HCT116 (cell line): ENCODE measurements around the gene PRKAG2. TPM values are rescaled to one million over a fixed set of nuclear protein-coding genes. Genes with fewer than 3 reads are reported as not detected.

Source experiments
- ATAC-seq: fragments of 200-7000 bp; cut with Tn5 transposase; 2 replicates; pipeline ENCODE4 v1.9.1; 2020; ENCODE audit warnings: mild to moderate bottlenecking, moderate library complexity
- BruUV-seq: library from RNA; stranded (reverse); fragments of 400-500 nt; replicated peaks from 2 replicates; lab custom pipeline; 2021; lab: Mats Ljungman, UMichigan
- CTCF ChIA-PET: fragments of 300-600 bp; sonication (Branson Sonifier 250); formaldehyde crosslinking; loops from one replicate; lab custom pipeline; 2021; ENCODE audit warnings: antibody characterized with exemption; lab: Charles Lee
- POLR2A ChIA-PET: fragments of 300-600, 350-600 bp; sonication (Branson Sonifier 250); formaldehyde crosslinking; loops from one replicate; lab custom pipeline; 2021; ENCODE audit warnings: antibody characterized with exemption; lab: Charles Lee
- RAD21 ChIA-PET, 2 experiments: fragments of 300-600 bp; sonication (Branson Sonifier 250); formaldehyde crosslinking; loops; one replicate each; lab custom pipeline; 2023; ENCODE audit warnings: low total read pairs in 2 of 2; ENCODE audit not compliant: uncharacterized antibody in 2 of 2, unreplicated experiment in 2 of 2, low non-redundant PET in 1 of 2; lab: Charles Lee
- DNase-seq: peaks from one replicate; pipeline ENCODE4 v3.0.0-alpha.2; 2010; ENCODE audit warnings: low read depth, low spot score
- H2AFZ ChIP-seq: fragments of 200-600 bp; shearing (Covaris generic), sonication (generic); 2 replicates; pipeline ENCODE4 v1.6.1; 2017; ENCODE audit warnings: low read depth, mixed run types, mixed read lengths, antibody characterized with exemption, low read length; ENCODE audit not compliant: poor library complexity, severe bottlenecking
- H3K27ac ChIP-seq: 2 replicates; pipeline ENCODE4 v1.5.1; 2012; ENCODE audit warnings: low read depth, low read length
- H3K27me3 ChIP-seq: fragments of 200-600 bp; sonication (generic); 2 replicates; pipeline ENCODE4 v1.6.1; 2016; ENCODE audit warnings: mixed run types, low read length, mixed read lengths; ENCODE audit not compliant: insufficient read depth
- H3K36me3 ChIP-seq, 2 experiments: fragments of 200-500 bp in 1 of 2; fragments of 200-600 bp in 1 of 2; sonication (Bioruptor generic) in 1 of 2; sonication (generic) in 1 of 2; 2 replicates each; pipeline versions ENCODE4 v1.5.1 to v1.6.1; 2014 to 2016; ENCODE audit warnings: low read length in 2 of 2, inconsistent platforms in 1 of 2, mixed read lengths in 1 of 2, mixed run types in 1 of 2; ENCODE audit not compliant: insufficient read depth in 2 of 2, control insufficient read depth in 1 of 2
- H3K4me1 ChIP-seq, 2 experiments: fragments of 200-600 bp in 1 of 2; sonication (generic) in 1 of 2; 2 replicates each; pipeline versions ENCODE4 v1.5.1 to v1.6.1; 2012 to 2017; ENCODE audit warnings: low read length in 2 of 2, inconsistent platforms in 1 of 2, mild to moderate bottlenecking in 1 of 2, mixed read lengths in 1 of 2, mixed run types in 1 of 2, moderate library complexity in 1 of 2; ENCODE audit not compliant: insufficient read depth in 2 of 2, control insufficient read depth in 1 of 2
- H3K4me2 ChIP-seq: fragments of 200-600 bp; sonication (generic); 2 replicates; pipeline ENCODE4 v1.6.1; 2017; ENCODE audit warnings: mixed run types, low read length, mixed read lengths
- H3K4me3 ChIP-seq, 2 experiments: fragments of 200-600 bp in 1 of 2; sonication (generic) in 1 of 2; replicated peaks in 1 of 2; 2 replicates each; pipeline ENCODE4 v1.5.1; 2011 to 2016; ENCODE audit warnings: low read length in 2 of 2, control low read depth in 1 of 2, low read depth in 1 of 2, mild to moderate bottlenecking in 1 of 2, mixed read lengths in 1 of 2, mixed run types in 1 of 2
- H3K79me2 ChIP-seq: fragments of 200-600 bp; sonication (generic); 2 replicates; pipeline ENCODE4 v1.6.1; 2017; ENCODE audit warnings: mild to moderate bottlenecking, mixed run types, low read length, moderate library complexity, mixed read lengths; ENCODE audit not compliant: insufficient read depth
- H3K9ac ChIP-seq: fragments of 200-600 bp; sonication (generic); 2 replicates; pipeline ENCODE4 v1.6.1; 2016; ENCODE audit warnings: low read length, mixed read lengths
- H3K9me2 ChIP-seq: fragments of 200-600 bp; sonication (generic), shearing (Covaris generic); 2 replicates; pipeline ENCODE4 v1.6.1; 2017; ENCODE audit warnings: mixed run types, mild to moderate bottlenecking, moderate library complexity; ENCODE audit not compliant: insufficient read depth
- H3K9me3 ChIP-seq, 2 experiments: fragments of 200-500 bp in 1 of 2; fragments of 200-600 bp in 1 of 2; sonication (Bioruptor generic) in 1 of 2; sonication (generic) in 1 of 2; 2 replicates each; pipeline ENCODE4 v1.6.1; 2014 to 2017; ENCODE audit warnings: low read length in 2 of 2, mixed read lengths in 2 of 2, inconsistent platforms in 1 of 2, low read depth in 1 of 2, mild to moderate bottlenecking in 1 of 2, mixed run types in 1 of 2, moderate library complexity in 1 of 2; ENCODE audit not compliant: control insufficient read depth in 1 of 2, insufficient read depth in 1 of 2
- H4K20me1 ChIP-seq: fragments of 200-600 bp; sonication (generic), shearing (Covaris generic); 2 replicates; pipeline ENCODE4 v1.6.1; 2017; ENCODE audit warnings: mixed run types, mild to moderate bottlenecking, moderate library complexity; ENCODE audit not compliant: insufficient read depth
- CBX3 ChIP-seq: IDR thresholded peaks from 2 replicates; pipeline ENCODE4 v1.6.1; 2012; ENCODE audit warnings: low read depth
- CEBPB ChIP-seq: IDR thresholded peaks from 2 replicates; pipeline ENCODE4 v1.6.1; 2012; ENCODE audit warnings: low read depth
- CTCF ChIP-seq, 3 experiments: fragments of 200-600 bp in 1 of 3; sonication (generic) in 1 of 3; IDR thresholded peaks in 2 of 3; conservative IDR thresholded peaks in 1 of 3; 2 replicates each; pipeline ENCODE4 v1.5.1; 2012 to 2017; ENCODE audit warnings: low read depth in 2 of 3, low read length in 2 of 3, antibody characterized with exemption in 1 of 3, borderline replicate concordance in 1 of 3, control low read depth in 1 of 3, mild to moderate bottlenecking in 1 of 3, mixed read lengths in 1 of 3, mixed run types in 1 of 3, moderate library complexity in 1 of 3; ENCODE audit not compliant: insufficient read depth in 1 of 3
- EGR1 ChIP-seq: IDR thresholded peaks from 2 replicates; pipeline ENCODE4 v1.6.1; 2012; ENCODE audit warnings: low read depth
- ELF1 ChIP-seq: IDR thresholded peaks from 2 replicates; pipeline ENCODE4 v1.6.1; 2012; ENCODE audit warnings: low read depth, borderline replicate concordance
- FOSL1 ChIP-seq: IDR thresholded peaks from 2 replicates; pipeline ENCODE4 v1.6.1; 2012; ENCODE audit warnings: low read depth
- JUND ChIP-seq: IDR thresholded peaks from 2 replicates; pipeline ENCODE4 v1.6.1; 2012
- MAX ChIP-seq: IDR thresholded peaks from 2 replicates; pipeline ENCODE4 v1.6.1; 2012
- POLR2A ChIP-seq: IDR thresholded peaks from 2 replicates; pipeline ENCODE4 v1.7.0; 2011; ENCODE audit warnings: borderline replicate concordance; ENCODE audit not compliant: insufficient read depth, insufficient read length; ENCODE audit errors: extremely low read depth
- POLR2AphosphoS5 ChIP-seq: IDR thresholded peaks from 2 replicates; pipeline ENCODE4 v1.6.1; 2011; ENCODE audit warnings: mild to moderate bottlenecking, low read depth, low read length, moderate library complexity
- RAD21 ChIP-seq: IDR thresholded peaks from 2 replicates; pipeline ENCODE4 v1.6.1; 2012; ENCODE audit warnings: low read depth, mild to moderate bottlenecking
- SIN3A ChIP-seq: IDR thresholded peaks from 2 replicates; pipeline ENCODE4 v1.6.1; 2012; ENCODE audit warnings: low read depth
- SRF ChIP-seq: IDR thresholded peaks from 2 replicates; pipeline ENCODE4 v1.6.1; 2012; ENCODE audit warnings: low read depth
- YY1 ChIP-seq: IDR thresholded peaks from 2 replicates; pipeline ENCODE4 v1.6.1; 2011; ENCODE audit warnings: low read length, low read depth, moderate library complexity, mild to moderate bottlenecking; ENCODE audit not compliant: insufficient replicate concordance; ENCODE audit errors: extremely low read depth
- ZFX ChIP-seq: fragments of 450-650 bp; IDR thresholded peaks from 2 replicates; pipeline ENCODE4 v1.6.1; 2017
- intact Hi-C: fragments of 100-400 bp; cut with micrococcal nuclease; formaldehyde crosslinking; loops from 2 replicates; pipeline ENCODE4 v1.10.0; 2022
- total RNA-seq: library from RNA; stranded (reverse); gene quantifications from one replicate; pipeline ENCODE4 v1.2.1, GENCODE V29; 2021; ENCODE audit not compliant: unreplicated experiment
- TF ChIP-seq, protein P1 (sequence below): IDR thresholded peaks from 2 replicates; pipeline ENCODE4 v1.6.1; 2012; ENCODE audit warnings: low read depth

Gene PRKAG2
- total RNA-seq, 1 experiment from 2014 or later: 23.6 TPM

DNA sequence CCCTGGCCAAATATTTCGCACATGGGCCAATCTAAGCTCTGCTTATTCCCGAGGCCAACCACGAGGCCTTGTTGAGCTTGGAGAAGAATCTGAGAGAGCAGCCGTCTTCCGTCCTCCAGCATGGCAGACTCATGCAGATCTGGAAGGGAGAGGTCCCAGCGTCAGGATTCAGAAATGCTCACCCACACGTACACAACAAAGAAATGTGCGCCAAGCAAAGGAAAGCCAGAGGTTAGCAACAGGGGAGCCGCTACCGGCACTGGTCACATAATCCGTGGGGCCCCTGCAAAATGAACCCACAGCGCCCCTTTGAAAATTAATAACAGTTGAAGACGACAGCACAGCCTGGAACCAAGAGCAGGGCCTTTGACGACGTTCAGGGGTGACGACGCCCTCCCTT is 25.4 kb upstream of the PRKAG2 start:
- Histone ChIP-seq H4K20me1 (no peaks in the 10 kb centered on the region), H3K9me2 (no peaks in the 10 kb centered on the region), H3K4me1 (peaks cover 0 to 5% of the 10 kb centered on the region in 2 experiments; a peak in 2 of 4 replicates), H3K27ac (no peak overlapping the region), H2AFZ (no peak overlapping the region), H3K36me3 (no peaks in the 10 kb centered on the region), H3K79me2 (no peaks in the 10 kb centered on the region), H3K27me3 (peaks cover 16% of the 10 kb centered on the region; the same call in 1 of the 2 replicates), H3K9me3 (no peaks in the 10 kb centered on the region), H3K9ac (no peak overlapping the region), H3K4me3 (no peak overlapping the region), H3K4me2 (no peak overlapping the region)
- CTCF ChIA-PET: no interaction called here
- RAD21 ChIA-PET: no interaction called here
- intact Hi-C loops: no loop called here
- TF ChIP-seq CTCF (IDR thresholded peaks at IDR 0.05 in 2 of 3, conservative IDR thresholded peaks at IDR 0.05 in 1 of 3; ENCODE audit: borderline replicate concordance in 1 of 3, insufficient read depth in 1 of 3, low read depth in 2 of 3, low read length in 2 of 3) (no peak), POLR2AphosphoS5 (no peak), RAD21 (no peak), SIN3A (no peak), SRF (no peak), YY1 (no peak), FOSL1 (no peak), CBX3 (no peak), POLR2A (no peak), ELF1 (no peak)
- no TSS peak for BruUV-seq
- POLR2A ChIA-PET: no interaction called here
- ATAC-seq (no peak), DNase-seq (no peak)

- H3K4me3 ChIP-seq: no peak overlapping the region
- H3K36me3 ChIP-seq: no peaks in the 10 kb centered on the region
- RAD21 ChIA-PET: no interaction called here
- CTCF ChIA-PET: no interaction called here
- H3K9me2 ChIP-seq: no peaks in the 10 kb centered on the region
- H3K9me3 ChIP-seq: no peaks in the 10 kb centered on the region
- H2AFZ ChIP-seq: no peak overlapping the region
- H3K27ac ChIP-seq: no peak overlapping the region
- H3K79me2 ChIP-seq: no peaks in the 10 kb centered on the region
- H3K9ac ChIP-seq: no peak overlapping the region
- POLR2A ChIA-PET: no interaction called here
- DNase-seq (no peak), ATAC-seq (no peak)
- H3K4me1 ChIP-seq: peaks cover 0 to 10% of the 10 kb centered on the region in 2 experiments; a peak in 2 of 4 replicates
- H3K4me2 ChIP-seq: no peak overlapping the region
- BruUV-seq: no TSS peak
- H4K20me1 ChIP-seq: no peaks in the 10 kb centered on the region
- intact Hi-C loops: no loop called here
- H3K27me3 ChIP-seq: peaks cover 16% of the 10 kb centered on the region; the same call in 1 of the 2 replicates
- TF ChIP-seq FOSL1: no peak
- no peak for TF ChIP-seq POLR2A
- TF ChIP-seq EGR1: no peak
- no peak for TF ChIP-seq CEBPB
- TF ChIP-seq, protein P1, sequence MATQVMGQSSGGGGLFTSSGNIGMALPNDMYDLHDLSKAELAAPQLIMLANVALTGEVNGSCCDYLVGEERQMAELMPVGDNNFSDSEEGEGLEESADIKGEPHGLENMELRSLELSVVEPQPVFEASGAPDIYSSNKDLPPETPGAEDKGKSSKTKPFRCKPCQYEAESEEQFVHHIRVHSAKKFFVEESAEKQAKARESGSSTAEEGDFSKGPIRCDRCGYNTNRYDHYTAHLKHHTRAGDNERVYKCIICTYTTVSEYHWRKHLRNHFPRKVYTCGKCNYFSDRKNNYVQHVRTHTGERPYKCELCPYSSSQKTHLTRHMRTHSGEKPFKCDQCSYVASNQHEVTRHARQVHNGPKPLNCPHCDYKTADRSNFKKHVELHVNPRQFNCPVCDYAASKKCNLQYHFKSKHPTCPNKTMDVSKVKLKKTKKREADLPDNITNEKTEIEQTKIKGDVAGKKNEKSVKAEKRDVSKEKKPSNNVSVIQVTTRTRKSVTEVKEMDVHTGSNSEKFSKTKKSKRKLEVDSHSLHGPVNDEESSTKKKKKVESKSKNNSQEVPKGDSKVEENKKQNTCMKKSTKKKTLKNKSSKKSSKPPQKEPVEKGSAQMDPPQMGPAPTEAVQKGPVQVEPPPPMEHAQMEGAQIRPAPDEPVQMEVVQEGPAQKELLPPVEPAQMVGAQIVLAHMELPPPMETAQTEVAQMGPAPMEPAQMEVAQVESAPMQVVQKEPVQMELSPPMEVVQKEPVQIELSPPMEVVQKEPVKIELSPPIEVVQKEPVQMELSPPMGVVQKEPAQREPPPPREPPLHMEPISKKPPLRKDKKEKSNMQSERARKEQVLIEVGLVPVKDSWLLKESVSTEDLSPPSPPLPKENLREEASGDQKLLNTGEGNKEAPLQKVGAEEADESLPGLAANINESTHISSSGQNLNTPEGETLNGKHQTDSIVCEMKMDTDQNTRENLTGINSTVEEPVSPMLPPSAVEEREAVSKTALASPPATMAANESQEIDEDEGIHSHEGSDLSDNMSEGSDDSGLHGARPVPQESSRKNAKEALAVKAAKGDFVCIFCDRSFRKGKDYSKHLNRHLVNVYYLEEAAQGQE: no peak
- TF ChIP-seq JUND: no peak
- no peak for TF ChIP-seq SRF
- no peak for TF ChIP-seq CBX3
- TF ChIP-seq ZFX: no peak
- no peak for TF ChIP-seq MAX
Measured at GRCh38 chr7:151901828-151902227, 24.9 kb upstream of the PRKAG2 start.
